HEK293 (cell line): ENCODE measurements around the gene ROBO1.

ENCODE experiments used
- ATF2 ChIP-seq: fragments of 450-650 bp; formaldehyde crosslinking; IDR thresholded peaks from 2 replicates; pipeline ENCODE4 v1.5.1; 2016; ENCODE audit warnings: missing biosample characterization, missing genetic modification characterization, low read depth
- CTCF ChIP-seq: fragments of 450-650 bp; formaldehyde crosslinking; IDR thresholded peaks from 2 replicates; pipeline ENCODE4 v1.5.1; 2016; ENCODE audit warnings: missing biosample characterization, missing genetic modification characterization
- SCRT2 ChIP-seq: fragments of 450-650 bp; formaldehyde crosslinking; IDR thresholded peaks from 2 replicates; pipeline ENCODE4 v1.5.1; 2016; ENCODE audit warnings: missing biosample characterization, missing genetic modification characterization
- TCF7L2 ChIP-seq: IDR thresholded peaks from 2 replicates; pipeline ENCODE4 v1.6.1; 2011; ENCODE audit warnings: low read depth, mild to moderate bottlenecking, inconsistent platforms, low read length, moderate library complexity, borderline replicate concordance

- TF ChIP-seq CTCF (tag by site-specific recombination): no peak
- TF ChIP-seq ATF2 (tag by site-specific recombination): no peak
- no peak for TF ChIP-seq SCRT2 (tag by site-specific recombination)
- TF ChIP-seq TCF7L2: no peak
Measured at GRCh38 chr3:78734048-78734637, 1033.7 kb downstream of the ROBO1 start.
